ENCODE measurements around the gene GSTT4. TPM values are rescaled to one million over a fixed set of nuclear protein-coding genes. Genes with fewer than 3 reads are reported as not detected.
A peak's percentile ranks its signal among the peaks of the same experiment; 100 is the strongest.

GSTT4 gene
- total RNA-seq, 3 donors from 2014 or later (not counting 1 experiment from before 2014, with no cell fraction given), result not detected

DNA sequence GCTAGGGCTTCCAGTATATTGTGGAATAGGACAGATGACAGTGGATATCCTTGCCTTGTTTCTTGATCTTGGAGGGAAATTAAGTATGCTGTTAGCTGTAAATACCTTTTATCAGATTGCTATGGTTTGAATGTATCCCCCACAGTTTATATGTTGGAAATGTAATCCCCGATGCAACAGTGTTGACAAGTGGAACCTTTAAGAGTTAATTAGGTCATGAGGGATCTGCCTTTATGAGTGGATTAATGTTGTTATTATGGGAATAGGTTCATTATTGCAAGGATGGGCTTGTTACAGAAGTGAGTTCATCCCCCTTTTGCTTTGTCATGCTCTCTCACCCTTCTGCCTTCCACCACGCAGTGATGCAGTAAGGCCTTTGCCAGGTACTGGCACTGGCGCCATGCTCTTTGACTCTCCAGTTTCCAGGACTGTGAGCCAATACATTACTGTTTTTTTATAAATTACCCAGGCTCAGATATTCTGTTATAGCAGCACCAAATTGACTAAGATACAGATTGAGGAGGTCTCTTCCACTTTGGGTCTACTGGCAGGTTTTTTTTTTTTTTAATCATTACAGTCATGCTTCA is 22.2 kb upstream of the GSTT4 start:
- 96% methylated on average over 3 of the region's 3 CpGs for WGBS (ENCODE audit: insufficient coverage)
- Mint-ChIP-seq H3K9me3 (no peaks in the 10 kb centered on the region), H3K27me3 (ENCODE audit: low read depth in 2 of 2) (no peaks in the 10 kb centered on the region), H3K27ac (no peak overlapping the region), H3K4me3 (no peak overlapping the region), H3K36me3 (no peaks in the 10 kb centered on the region), H3K4me1 (peaks cover 33 to 47% of the 10 kb centered on the region in 2 donors)
- DNase-seq, result no peak
- no peaks in the 10 kb centered on the region for H3K27me3 ChIP-seq (ENCODE audit: control insufficient read depth, insufficient read depth, low read length)
- no peaks in the 10 kb centered on the region for H3K9me3 ChIP-seq (ENCODE audit: control insufficient read depth, insufficient read depth, low read length)
- TF ChIP-seq, protein P1, sequence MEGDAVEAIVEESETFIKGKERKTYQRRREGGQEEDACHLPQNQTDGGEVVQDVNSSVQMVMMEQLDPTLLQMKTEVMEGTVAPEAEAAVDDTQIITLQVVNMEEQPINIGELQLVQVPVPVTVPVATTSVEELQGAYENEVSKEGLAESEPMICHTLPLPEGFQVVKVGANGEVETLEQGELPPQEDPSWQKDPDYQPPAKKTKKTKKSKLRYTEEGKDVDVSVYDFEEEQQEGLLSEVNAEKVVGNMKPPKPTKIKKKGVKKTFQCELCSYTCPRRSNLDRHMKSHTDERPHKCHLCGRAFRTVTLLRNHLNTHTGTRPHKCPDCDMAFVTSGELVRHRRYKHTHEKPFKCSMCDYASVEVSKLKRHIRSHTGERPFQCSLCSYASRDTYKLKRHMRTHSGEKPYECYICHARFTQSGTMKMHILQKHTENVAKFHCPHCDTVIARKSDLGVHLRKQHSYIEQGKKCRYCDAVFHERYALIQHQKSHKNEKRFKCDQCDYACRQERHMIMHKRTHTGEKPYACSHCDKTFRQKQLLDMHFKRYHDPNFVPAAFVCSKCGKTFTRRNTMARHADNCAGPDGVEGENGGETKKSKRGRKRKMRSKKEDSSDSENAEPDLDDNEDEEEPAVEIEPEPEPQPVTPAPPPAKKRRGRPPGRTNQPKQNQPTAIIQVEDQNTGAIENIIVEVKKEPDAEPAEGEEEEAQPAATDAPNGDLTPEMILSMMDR (IDR thresholded peaks at IDR 0.05), result no peak
- H3K4me1 ChIP-seq (ENCODE audit: control insufficient read depth, insufficient read depth, low read length), result no peaks in the 10 kb centered on the region
- no peak overlapping the region for H3K27ac ChIP-seq (ENCODE audit: low read length)
- intact Hi-C loops (cut with micrococcal nuclease), result no loop called here
- no peak for ATAC-seq
- H3K36me3 ChIP-seq (ENCODE audit: control insufficient read depth, insufficient read depth, low read length), result peaks cover 3% of the 10 kb centered on the region
- H3K4me3 ChIP-seq (ENCODE audit: low read length), result no peak overlapping the region

DNA sequence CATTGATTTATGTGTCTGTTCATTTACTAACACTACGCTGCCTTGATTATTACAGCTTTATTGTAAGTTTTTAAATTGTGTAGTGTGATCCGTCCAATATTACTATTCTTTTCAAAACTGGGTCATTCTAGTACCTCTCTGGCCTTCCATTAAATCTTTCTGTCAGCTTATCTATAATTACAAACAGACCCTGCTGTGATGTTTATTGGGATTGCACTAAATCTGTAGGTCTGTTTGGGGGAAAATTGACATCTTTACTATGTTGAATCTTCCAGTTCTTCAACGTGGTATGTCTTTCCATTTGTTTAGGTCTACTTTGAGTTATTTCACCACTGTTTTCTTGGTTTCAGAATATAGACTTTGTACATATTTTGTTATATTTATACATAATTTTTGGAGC is 21.5 kb upstream of the GSTT4 start:
- Mint-ChIP-seq H3K4me1 (peaks cover 36 to 51% of the 10 kb centered on the region in 2 donors), H3K27ac (peak overlapping the region in 1 of 2 donors; percentile 34), H3K36me3 (no peaks in the 10 kb centered on the region), H3K9me3 (no peaks in the 10 kb centered on the region), H3K4me3 (no peak overlapping the region), H3K27me3 (ENCODE audit: low read depth in 2 of 2) (no peaks in the 10 kb centered on the region)
- Histone ChIP-seq H3K9me3 (ENCODE audit: control insufficient read depth, insufficient read depth, low read length) (no peaks in the 10 kb centered on the region), H3K27ac (ENCODE audit: low read length) (no peak overlapping the region), H3K4me3 (ENCODE audit: low read length) (no peak overlapping the region), H3K4me1 (ENCODE audit: control insufficient read depth, insufficient read depth, low read length) (no peaks in the 10 kb centered on the region), H3K27me3 (ENCODE audit: control insufficient read depth, insufficient read depth, low read length) (no peaks in the 10 kb centered on the region), H3K36me3 (ENCODE audit: control insufficient read depth, insufficient read depth, low read length) (peaks cover 3% of the 10 kb centered on the region)
- WGBS (ENCODE audit: insufficient coverage), result no CpG with 5 or more reads among the region's 3 CpGs
- intact Hi-C loops (cut with micrococcal nuclease), result no loop called here
- TF ChIP-seq, protein P1 (IDR thresholded peaks at IDR 0.05), result no peak
- ATAC-seq (no peak), DNase-seq (no peak)

DNA sequence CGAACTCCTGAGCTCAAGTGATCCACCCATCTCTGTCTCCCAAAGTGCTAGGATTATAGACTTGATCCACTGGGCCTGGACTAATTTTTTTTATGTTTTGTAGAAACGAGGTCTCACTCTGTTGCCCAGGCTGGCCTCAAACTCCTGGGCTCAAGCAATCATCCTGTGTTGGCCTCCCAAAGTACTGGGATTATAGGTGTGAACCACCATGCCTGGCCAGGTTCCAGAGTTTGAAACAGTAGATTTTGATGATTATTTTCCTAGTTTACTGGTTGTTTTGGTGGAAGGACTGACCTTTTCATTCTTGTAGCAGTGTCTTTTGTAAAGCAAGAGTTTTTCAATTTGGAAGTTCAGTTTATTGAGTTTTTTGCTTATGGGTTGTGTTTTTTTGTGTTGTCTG is 20.8 kb upstream of the GSTT4 start:
- intact Hi-C loops (cut with micrococcal nuclease), result no loop called here
- no peak overlapping the region for H3K4me3 ChIP-seq (ENCODE audit: low read length)
- Mint-ChIP-seq H3K36me3 (no peaks in the 10 kb centered on the region), H3K27ac (no peak overlapping the region), H3K4me3 (no peak overlapping the region), H3K4me1 (peaks cover 36 to 46% of the 10 kb centered on the region in 2 donors), H3K27me3 (ENCODE audit: low read depth in 2 of 2) (no peaks in the 10 kb centered on the region), H3K9me3 (no peaks in the 10 kb centered on the region)
- no peaks in the 10 kb centered on the region for H3K27me3 ChIP-seq (ENCODE audit: control insufficient read depth, insufficient read depth, low read length)
- ATAC-seq (no peak), DNase-seq (no peak)
- TF ChIP-seq, protein P1 (IDR thresholded peaks at IDR 0.05), result no peak
- H3K36me3 ChIP-seq (ENCODE audit: control insufficient read depth, insufficient read depth, low read length), result peaks cover 2% of the 10 kb centered on the region
- no peaks in the 10 kb centered on the region for H3K9me3 ChIP-seq (ENCODE audit: control insufficient read depth, insufficient read depth, low read length)
- H3K27ac ChIP-seq (ENCODE audit: low read length), result no peak overlapping the region
- H3K4me1 ChIP-seq (ENCODE audit: control insufficient read depth, insufficient read depth, low read length), result no peaks in the 10 kb centered on the region
- WGBS (ENCODE audit: insufficient coverage), result 91% methylated on average over 2 of the region's 2 CpGs

DNA sequence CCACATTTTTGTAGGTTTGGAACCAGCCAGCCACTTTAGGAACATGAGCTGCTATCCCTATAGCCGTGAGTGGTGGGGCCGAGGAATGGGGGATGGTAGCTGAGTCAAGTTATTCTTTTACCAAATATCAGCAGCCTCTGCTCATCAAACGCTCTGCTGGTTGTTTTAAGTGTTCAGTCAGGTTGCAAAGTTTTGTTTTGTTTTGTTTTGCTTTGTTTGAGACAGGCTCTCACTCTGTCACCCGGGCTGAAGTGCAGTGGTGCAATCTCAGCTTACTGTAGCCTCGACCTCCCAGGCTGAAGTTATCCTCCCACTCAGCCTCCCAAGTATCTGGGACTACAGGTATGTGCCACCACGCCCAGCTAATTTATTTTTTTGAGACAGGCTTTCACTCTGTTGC is 20.2 kb upstream of the GSTT4 start:
- no peak for DNase-seq
- Histone ChIP-seq H3K27me3 (ENCODE audit: control insufficient read depth, insufficient read depth, low read length) (no peaks in the 10 kb centered on the region), H3K4me1 (ENCODE audit: control insufficient read depth, insufficient read depth, low read length) (no peaks in the 10 kb centered on the region), H3K36me3 (ENCODE audit: control insufficient read depth, insufficient read depth, low read length) (peaks cover 2% of the 10 kb centered on the region), H3K9me3 (ENCODE audit: control insufficient read depth, insufficient read depth, low read length) (no peaks in the 10 kb centered on the region), H3K4me3 (ENCODE audit: low read length) (no peak overlapping the region), H3K27ac (ENCODE audit: low read length) (no peak overlapping the region)
- Mint-ChIP-seq H3K27ac (no peak overlapping the region), H3K27me3 (ENCODE audit: low read depth in 2 of 2) (no peaks in the 10 kb centered on the region), H3K4me1 (peaks cover 36 to 49% of the 10 kb centered on the region in 2 donors), H3K4me3 (no peak overlapping the region), H3K36me3 (no peaks in the 10 kb centered on the region), H3K9me3 (no peaks in the 10 kb centered on the region)
- TF ChIP-seq, protein P1 (IDR thresholded peaks at IDR 0.05), result no peak
- 81% methylated on average over 4 of the region's 6 CpGs for WGBS (ENCODE audit: insufficient coverage)
- ATAC-seq, result no peak
- intact Hi-C loops (cut with micrococcal nuclease), result no loop called here
